Measurements from ENCODE around the gene CLCN7.
A peak's percentile ranks its signal among the peaks of the same experiment; 100 is the strongest.

CLCN7 gene

DNA sequence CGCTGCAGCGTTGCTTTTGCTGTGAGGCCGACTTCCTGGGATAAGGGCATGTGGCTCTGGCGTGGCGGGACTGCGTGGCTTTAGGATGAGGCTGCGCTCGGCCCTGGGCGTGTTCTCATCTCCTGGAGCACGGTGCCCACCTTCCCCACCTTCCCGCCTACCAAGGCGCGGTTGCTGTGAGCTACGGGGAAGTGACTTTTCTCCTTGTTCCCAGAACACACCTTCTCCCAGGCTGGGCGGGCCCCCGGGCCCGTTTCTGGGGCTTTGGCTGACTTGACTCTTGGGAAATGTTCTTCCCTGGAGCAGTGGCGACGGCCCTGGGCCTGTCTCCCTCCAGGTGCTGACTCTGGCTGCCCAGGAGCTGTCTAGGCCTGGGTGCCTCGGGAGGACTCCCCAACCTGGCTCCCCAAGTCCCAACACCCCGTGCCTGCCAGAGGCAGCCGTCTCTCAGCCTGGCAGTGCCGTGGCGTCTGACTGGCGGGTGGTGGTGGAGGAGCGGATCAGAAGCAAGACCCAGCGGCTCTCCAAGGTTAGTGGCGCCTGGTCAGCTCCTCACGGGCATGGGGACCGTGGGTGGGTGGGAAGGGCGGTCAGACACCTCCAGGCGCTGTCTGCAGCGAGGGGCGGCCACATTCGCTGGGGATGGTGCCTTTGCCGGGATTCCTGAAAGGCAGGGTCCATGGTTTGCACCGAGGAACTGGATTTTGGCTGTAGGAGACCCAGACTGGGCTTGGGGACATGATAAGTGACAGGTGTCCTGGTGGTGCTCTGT is 30.4 kb upstream of the CLCN7 start:
- no peak for DNase-seq (ENCODE audit: low read depth)
- no peak overlapping the region for H3K4me3 ChIP-seq (ENCODE audit: low read depth, low read length)

DNA sequence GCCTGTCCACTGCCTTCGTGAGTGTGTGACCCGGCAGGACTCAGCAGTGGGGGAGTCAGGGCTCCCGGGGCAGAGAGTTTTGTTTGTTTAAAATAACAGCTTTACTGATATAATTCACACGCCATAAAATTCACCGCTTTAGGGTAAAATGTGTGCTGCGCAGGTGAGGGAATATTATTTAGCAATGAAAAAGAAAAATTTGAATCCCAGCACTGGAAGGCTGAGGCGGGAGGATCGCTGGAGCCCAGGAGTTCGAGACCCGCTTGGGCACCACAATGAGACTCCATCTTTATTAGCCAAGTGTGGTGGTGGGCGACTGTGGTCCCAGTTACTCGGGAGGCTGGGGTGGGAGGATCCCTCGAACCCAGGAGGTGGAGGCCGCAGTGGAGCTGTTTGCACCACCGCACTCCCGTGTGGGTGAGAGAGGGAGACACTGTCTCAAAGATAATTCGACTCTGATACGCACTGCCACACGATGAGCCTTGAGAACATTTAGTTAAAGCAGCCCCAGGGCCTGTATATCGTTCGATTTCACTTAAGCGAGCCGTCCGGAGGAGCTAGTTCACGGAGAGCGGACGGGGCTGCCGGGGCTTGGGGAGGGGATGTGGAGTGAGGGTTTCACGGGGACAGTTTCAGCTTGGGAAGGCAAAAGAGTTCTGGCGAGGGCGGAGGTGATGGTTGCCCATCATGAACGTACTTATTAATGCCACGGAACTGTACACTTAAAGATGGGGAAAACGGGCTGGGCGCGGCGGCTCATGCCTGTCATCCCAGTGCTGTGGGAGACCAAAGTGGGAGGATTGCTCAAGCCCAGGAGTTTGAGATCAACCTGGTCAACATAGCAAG is 28.5 kb upstream of the CLCN7 start:
- DNase-seq (ENCODE audit: low read depth) = no peak
- no peak overlapping the region for H3K4me3 ChIP-seq (ENCODE audit: low read depth, low read length)

DNA sequence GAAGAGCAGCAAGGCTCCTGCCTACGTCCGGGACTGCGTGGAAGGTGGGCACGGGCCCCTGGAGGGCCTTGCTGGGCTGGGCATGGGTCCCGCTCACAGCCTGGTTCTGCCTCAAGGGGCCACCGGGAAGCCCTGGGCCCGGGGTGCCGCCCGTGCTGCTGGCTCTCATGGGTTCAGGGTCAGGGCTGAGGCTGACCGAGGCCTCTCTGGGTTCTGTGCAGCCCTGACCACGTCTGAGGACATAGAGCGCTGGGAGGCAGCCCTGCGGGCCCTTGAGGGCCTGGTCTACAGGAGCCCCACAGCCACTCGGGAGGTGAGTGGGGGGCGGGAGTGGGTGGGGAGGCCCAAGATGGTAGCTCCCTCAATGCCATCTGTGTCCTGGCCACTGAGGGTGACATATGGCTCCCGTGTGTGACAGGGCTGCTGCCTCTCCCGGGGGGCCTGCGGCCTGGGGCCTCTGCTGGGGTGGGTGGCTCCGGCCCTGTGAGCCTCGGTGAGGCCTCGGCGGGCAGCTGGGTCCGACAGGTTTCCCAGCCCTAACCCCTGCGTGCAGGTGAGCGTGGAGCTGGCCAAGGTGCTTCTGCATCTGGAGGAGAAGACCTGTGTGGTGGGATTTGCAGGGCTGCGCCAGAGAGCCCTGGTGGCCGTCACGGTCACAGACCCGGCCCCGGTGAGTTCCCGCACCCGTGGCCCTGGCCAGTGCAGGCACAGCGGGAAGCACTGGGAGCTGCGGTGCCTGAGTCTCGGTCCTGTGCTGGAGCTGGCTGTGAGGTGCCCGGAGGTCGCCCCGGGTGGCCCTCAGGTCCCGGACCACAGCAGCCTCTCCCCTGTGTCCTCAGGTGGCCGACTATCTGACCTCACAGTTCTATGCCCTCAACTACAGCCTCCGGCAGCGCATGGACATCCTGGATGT is 27.5 kb upstream of the CLCN7 start:
- H3K4me3 ChIP-seq (ENCODE audit: low read depth, low read length) = no peak overlapping the region
- DNase-seq (ENCODE audit: low read depth) = no peak

DNA sequence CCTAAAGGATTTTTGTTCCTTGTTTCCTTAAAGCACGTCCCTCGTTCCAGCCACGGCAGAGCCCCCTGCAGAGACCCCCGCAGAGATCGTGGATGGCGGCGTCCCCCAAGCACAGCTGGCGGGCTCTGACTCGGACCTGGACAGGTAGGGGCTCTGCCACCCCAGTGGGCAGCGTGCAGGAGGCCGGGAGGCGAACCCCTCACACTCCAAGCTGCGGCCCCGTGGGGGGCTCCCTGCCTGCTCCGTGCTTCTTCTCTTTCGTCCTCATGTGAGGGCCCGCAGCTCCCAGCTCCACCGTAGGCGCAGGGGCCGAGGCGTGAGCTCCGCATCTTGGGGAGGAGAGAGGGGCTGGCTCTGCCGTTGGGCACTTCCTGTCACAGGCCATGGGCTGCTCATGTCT is 26.8 kb upstream of the CLCN7 start:
- no peak overlapping the region for H3K4me3 ChIP-seq (ENCODE audit: low read depth, low read length)
- DNase-seq (ENCODE audit: low read depth) = no peak

DNA sequence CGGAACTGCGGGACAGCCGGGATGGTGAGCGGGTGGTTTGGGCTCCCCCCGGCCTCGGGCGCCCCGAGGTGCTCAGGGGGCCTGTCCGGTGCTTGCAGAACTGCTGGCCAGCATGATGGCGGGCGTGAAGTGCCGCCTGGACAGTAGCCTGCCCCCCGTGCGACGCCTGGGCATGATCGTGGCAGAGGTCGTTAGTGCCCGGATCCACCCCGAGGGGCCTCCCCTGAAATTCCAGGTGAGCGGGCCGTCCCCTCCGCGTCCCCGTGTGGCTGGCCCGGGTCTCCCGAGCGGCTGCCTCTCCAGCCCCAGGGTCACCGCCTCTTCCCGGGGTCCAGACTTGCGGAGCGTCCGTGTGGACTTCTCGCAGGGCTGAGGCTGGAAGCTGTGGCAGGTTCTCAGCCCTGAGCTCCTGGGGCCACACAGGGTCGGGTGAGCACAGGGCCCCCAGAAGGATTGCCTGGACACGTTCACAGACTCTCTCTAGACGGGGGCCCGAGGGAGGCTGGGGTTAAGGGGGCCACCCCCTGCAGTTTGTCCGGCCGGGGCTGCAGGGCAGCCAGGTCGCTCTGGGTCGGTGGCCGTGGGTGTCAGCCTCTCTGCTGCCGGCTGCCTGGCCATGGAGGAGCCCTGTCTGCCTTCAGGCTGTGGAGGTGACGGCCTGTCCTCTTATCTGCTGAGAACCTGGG is 25.8 kb upstream of the CLCN7 start:
- no peak for DNase-seq (ENCODE audit: low read depth)
- no peak overlapping the region for H3K4me3 ChIP-seq (ENCODE audit: low read depth, low read length)

DNA sequence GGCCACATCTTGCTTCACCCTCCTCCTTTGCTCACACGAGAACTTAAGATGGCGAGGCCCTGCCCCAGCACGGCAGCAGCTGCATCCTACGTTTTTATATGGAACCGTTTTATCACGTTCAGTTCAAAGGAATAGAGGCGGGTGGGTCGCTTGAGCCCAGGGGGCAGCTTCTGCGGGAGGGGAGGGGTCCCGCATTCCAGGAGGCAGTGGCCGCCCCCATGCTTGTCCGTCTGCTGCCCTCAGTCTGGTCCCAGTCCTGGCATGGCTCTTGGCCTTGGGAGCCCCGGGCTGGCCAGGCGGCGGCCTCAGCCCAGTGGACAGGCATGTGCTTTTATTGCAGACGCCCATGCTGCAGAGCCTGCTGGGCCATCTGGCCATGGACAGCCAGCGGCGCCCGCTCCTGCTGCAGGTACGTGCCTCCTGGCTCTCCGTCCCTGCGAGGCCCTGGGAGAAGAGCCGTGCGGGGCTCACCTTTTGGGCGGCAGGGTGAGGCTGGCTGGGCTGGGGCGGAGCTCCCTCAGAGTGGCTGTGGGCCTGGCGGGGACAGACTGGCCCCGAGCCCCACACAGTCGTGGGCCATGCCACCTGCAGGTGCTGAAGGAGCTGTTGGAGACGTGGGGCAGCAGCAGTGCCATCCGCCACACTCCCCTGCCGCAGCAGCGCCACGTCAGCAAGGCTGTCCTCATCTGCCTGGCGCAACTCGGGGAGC is 25.1 kb upstream of the CLCN7 start:
- H3K4me3 ChIP-seq (ENCODE audit: low read depth, low read length) = no peak overlapping the region
- DNase-seq (ENCODE audit: low read depth) = no peak

DNA sequence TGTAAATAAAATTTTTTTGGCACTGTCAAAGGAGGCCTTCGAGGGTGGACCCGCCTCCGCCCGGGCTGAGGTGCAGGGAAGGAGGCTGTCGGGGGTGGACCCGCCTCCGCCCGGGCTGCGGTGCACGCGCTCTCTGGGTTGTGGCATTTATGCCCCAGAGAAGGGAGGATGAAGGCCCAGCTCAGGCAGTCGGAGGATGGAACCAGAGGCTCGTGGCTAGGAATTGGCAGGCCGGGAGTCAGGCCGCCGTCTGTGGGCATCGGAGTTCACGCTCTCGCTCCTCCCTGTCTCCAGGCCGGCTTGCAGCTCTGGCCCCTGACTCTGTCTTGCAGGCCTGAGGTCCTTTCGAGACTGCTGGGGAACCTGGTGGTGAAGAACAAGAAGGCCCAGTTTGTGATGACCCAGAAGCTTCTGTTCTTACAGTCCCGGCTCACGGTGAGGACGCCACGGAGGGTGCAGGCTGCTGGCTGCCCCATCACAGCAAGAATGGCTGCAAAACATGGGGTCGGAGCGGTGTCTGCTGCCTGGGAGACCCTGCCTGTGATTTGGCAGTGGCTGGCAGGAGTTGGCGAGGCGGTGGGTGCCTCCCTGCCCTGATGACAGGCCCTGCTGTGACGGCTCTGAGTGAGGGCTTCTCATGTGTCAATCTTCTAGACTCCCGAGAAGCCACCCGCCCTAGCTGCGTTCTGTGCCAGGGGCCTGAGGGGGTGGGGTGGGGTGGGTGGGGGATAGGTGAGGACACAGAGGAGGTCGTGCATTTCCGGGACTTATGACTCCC is 24.3 kb upstream of the CLCN7 start:
- DNase-seq (ENCODE audit: low read depth) = no peak
- H3K4me3 ChIP-seq (ENCODE audit: low read depth, low read length) = no peak overlapping the region

DNA sequence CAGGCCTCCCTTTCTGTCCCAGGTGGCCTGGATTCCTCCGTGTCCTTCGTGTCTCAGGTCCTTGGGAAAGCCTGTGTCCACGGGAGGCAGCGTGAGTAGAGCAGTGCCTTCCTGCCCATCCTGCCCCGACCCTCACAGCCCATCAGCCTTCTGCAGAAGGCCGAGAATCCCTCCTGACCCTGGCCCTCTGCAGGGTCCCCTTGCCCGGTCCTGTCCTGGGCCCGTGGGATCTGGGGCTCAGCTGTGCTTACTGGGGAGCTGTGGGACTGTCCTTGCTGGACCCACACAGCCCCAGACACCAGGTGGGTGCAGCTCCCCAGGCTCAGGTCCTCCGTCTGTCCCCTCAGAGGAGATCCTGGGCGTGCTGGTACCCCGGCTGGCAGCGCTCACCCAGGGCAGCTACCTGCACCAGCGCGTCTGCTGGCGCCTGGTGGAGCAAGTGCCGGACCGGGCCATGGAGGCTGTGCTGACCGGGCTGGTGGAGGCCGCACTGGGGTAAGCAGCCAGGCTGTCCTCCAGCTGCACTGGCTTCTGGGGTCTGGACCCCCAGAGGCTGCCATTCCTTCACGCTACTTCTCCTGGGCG is 22.3 kb upstream of the CLCN7 start:
- DNase-seq (ENCODE audit: low read depth) = no peak
- H3K4me3 ChIP-seq (ENCODE audit: low read depth, low read length) = no peak overlapping the region

DNA sequence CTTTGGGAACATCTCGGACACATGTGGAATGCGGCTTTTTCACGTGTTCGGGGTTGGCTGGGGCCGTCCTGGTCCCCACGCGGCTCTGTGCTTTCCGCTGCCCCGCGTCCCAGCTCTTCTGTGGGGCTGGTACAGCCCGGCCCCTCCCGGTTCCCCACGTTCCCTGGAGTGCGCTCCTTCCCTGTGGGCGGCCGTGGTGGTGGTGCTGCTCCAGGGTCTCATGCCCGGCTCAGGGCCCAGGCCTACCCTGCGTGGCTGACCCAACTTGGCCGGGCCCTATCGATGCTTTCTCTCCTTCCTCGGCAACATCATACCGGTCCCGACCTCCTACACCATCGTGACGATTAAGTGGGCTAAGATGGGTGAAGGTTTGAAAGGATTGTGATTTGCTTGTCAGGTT is 21.6 kb upstream of the CLCN7 start:
- DNase-seq (ENCODE audit: low read depth) = no peak
- no peak overlapping the region for H3K4me3 ChIP-seq (ENCODE audit: low read depth, low read length)

DNA sequence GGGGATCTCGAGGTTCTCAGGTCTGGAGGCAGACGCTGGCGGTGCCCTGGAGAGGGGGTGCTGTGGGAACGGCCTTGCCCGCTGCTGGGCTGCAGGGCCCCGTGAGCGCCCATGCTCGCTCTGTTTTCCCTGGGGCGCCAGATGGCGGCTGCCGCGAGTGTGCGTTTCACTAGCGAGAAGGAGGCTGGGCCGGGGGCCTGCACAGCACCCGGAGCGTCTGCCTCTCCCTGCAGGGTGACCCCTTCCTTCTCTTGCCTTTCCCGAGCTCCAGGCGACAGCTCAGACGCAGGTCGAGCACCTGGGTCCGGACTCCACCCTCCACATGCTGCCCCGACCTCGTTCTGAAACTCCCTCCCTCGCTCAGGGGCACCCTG is 21.0 kb upstream of the CLCN7 start:
- no peak overlapping the region for H3K4me3 ChIP-seq (ENCODE audit: low read depth, low read length)
- DNase-seq (ENCODE audit: low read depth) = no peak

DNA sequence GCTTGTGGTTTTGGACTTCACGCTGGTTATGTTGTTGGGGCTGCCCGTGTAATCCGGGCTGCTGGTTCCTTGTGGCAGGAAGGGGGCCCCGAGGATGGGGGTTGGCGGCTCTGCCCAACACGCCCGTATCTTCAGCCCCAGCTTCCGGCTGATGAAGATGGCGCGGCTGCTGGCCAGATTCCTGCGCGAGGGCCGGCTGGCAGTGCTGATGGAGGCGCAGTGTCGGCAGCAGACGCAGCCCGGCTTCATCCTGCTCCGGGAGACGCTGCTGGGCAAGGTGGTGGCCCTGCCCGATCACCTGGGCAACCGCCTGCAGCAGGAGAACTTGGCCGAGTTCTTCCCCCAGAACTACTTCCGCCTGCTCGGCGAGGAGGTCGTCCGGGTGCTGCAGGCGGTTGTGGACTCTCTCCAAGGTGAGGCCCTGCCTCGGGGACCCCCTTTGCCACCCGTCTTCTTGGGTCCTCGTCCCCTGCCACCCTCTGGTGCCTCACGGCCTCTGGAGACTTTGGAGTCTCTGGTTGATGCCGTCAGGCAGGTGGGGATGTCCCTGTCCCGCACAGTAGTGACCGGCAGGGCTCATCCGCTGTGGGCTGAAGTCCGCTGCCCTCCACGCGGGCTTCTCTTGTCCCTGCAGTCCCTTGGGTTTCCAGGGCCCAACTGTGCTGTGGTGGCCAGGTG is 20.5 kb upstream of the CLCN7 start:
- DNase-seq (ENCODE audit: low read depth) = no peak
- no peak overlapping the region for H3K4me3 ChIP-seq (ENCODE audit: low read depth, low read length)

DNA sequence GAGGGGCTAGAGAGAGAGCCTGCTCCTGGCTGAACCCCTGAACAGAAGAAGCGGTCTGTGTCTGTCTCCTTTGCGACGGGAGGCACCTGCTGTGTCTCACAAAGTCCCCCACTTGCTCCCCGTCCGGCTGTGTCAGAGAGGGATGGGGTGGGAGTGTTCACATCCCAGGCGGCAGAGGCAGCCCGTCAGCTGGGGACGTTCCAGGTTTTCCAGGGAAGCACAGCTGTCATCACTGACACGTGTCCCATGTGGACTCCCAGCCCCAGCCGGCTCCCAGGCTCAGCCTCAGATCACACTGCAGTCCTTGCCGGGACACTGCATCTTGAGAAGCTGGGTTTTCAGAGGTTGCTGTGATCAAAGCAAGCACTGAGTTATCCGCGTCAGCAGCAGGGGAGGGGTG is 19.9 kb upstream of the CLCN7 start:
- H3K4me3 ChIP-seq (ENCODE audit: low read depth, low read length) = no peak overlapping the region
- no peak for DNase-seq (ENCODE audit: low read depth)

DNA sequence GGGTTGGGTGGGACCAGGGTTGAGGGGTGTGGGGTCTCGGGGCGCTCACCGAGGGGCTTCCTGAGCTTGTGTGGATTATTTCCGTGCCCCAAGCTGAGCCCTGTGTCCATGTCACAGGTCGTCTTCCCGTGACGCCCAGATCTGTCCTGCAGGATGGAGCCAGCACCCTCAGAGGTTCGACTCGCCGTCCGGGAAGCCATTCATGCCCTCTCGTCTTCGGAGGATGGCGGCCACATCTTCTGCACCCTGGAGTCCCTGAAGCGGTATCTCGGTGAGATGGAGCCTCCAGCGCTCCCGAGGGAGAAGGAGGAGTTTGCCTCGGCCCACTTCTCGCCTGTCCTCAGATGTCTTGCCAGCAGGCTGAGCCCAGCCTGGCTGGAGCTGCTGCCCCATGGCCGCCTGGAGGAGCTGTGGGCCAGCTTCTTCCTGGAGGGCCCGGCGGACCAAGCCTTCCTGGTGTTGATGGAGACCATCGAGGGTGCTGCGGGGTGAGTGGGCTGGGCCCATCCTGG is 19.4 kb upstream of the CLCN7 start:
- DNase-seq (ENCODE audit: low read depth) = peak; percentile 36
- H3K4me3 ChIP-seq (ENCODE audit: low read depth, low read length) = peak overlapping the region; percentile 84

DNA sequence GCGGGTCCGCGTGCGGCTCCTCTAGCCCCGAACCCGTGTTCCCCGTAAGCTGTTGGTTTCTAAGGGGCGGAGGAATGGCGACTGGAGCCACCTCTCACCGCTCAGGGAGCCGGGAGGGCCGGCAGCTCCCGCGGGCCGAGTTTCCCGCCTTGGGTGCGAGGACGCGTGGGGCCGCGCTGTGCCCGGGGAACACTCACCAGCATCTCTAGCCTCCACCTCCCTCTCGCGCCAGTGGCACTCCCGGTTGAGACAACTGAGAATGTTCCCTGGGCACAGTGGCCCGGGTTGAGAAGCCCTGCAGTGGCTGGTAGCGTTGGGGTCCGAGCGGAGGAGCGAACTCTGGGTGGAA is 18.9 kb upstream of the CLCN7 start:
- H3K4me3 ChIP-seq (ENCODE audit: low read depth, low read length) = peak overlapping the region; percentile 84
- no peak for DNase-seq (ENCODE audit: low read depth)

DNA sequence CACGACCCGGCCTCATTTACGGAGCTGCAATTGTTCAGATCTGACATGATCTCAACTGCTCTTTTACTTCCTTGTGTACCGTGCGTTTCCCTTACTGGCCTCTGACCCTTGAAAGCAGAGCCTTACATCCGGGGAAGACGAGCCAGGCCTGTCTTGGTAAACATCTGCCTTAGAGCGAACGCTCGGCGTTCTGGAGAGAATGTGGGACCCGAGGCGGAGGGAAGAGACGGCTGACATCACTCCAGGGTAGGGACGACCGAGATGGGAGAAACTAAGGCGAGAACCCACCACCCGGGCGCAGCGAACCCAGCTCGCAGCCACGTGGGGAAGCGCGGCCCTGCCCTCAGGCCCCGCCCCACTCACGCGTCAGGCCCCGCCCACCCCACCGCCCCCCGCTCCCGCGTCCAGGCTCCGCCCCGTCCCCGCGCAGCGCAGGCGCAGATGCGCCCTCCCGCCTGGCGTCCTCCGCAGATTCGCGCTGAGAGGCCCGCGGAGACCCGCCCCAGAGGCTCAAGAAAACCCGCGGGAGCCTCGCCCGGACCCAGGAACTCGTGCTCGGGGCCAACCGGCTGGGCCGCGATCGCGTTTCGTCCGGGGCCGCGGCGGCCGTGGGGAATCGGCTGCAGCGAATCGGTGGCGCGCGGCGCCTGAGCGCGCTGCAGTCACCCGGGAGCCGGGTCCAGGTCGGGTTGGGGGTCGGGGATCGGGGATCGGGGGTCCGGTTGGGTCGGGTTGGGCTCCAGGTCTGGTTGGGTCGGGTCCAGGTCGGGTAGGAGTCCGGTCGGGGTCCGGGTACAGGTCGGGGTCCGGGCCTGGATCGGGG is 18.3 kb upstream of the CLCN7 start, which contains the start of gene TELO2:
TSS of gene TELO2 (plus strand) at position 438 of the 823 bp plus-strand sequence. CDS start 922 bp downstream, outside the sequence.
- DNase-seq (ENCODE audit: low read depth) = peak; percentile 18
- H3K4me3 ChIP-seq (ENCODE audit: low read depth, low read length) = peak within 1 kb of the TSS; percentile 84
